ENCODE measurements around the gene PABPC3. TPM values are rescaled to one million over a fixed set of nuclear protein-coding genes. Genes with fewer than 3 reads are reported as not detected.

PABPC3 gene
- total and polyA plus RNA-seq, 2 of the 4 experiments (the other 2 are of a cell fraction): 0.15 to 0.18 TPM

GRCh38 chr13:25084096-25084495 is 11.8 kb upstream of the PABPC3 start:
- Histone ChIP-seq H3K27me3 (ENCODE audit: control insufficient read depth, insufficient read depth, low read length) (peaks cover 3% of the 10 kb centered on the region; the same call in 1 of the 2 replicates), H2BK5ac (ENCODE audit: low read depth, low read length, poor library complexity, severe bottlenecking) (no peak overlapping the region), H3K18ac (ENCODE audit: low read depth, low read length) (no peak overlapping the region), H3K4me2 (ENCODE audit: low read depth, low read length) (no peak overlapping the region), H4K5ac (ENCODE audit: low read depth, low read length) (no peak overlapping the region), H2AK9ac (replicated peaks; ENCODE audit: low read depth, low read length, poor library complexity) (no peak overlapping the region), H2BK15ac (ENCODE audit: low read depth, low read length) (no peak overlapping the region), H4K91ac (ENCODE audit: insufficient read depth, low read depth, low read length) (no peak overlapping the region), H3K4me3 (ENCODE audit: insufficient read depth, low read depth, low read length) (no peak overlapping the region), H3K56ac (ENCODE audit: extremely low read depth, insufficient read depth, low read length) (no peak overlapping the region), H3K79me1 (ENCODE audit: low read depth in 1 of 2, low read length in 2 of 2) (no peaks in the 10 kb centered on the region), H3K23ac (ENCODE audit: low read depth, low read length) (no peak overlapping the region), H3K4ac (ENCODE audit: low read depth, low read length) (no peak overlapping the region), H3K9ac (ENCODE audit: low read depth, low read length) (no peak overlapping the region), H3K27ac (ENCODE audit: insufficient read depth, low read length) (no peak overlapping the region), H2AK5ac (ENCODE audit: low read depth, low read length) (no peak overlapping the region), H2AFZ (replicated peaks; ENCODE audit: low read length, poor library complexity) (no peak overlapping the region), H3K9me3 (ENCODE audit: control insufficient read depth, insufficient read depth, low read length) (no peaks in the 10 kb centered on the region), H2BK20ac (ENCODE audit: low read depth, low read length) (no peak overlapping the region), H3K9me1 (ENCODE audit: insufficient read depth, low read length) (no peaks in the 10 kb centered on the region), H3K36me3 (ENCODE audit: control insufficient read depth, insufficient read depth, low read length) (no peaks in the 10 kb centered on the region), H4K8ac (ENCODE audit: low read depth in 2 of 2, low read length in 2 of 2) (no peak overlapping the region), H3K4me1 (ENCODE audit: control insufficient read depth, insufficient read depth, low read length) (no peaks in the 10 kb centered on the region), H4K20me1 (ENCODE audit: insufficient read depth, low read length) (no peaks in the 10 kb centered on the region), H2BK120ac (ENCODE audit: low read depth, low read length) (no peak overlapping the region), H3K14ac (replicated peaks; ENCODE audit: low read depth, low read length) (no peak overlapping the region)
- DNase-seq (no peak), ATAC-seq (ENCODE audit: low read depth) (no peak)
- in situ Hi-C loops (cut with MboI; ENCODE audit: low sequenced_read_pairs): loop anchor here (25.0 kb wide), 1 partner anchor 303 kb away; no protein-coding TSS in a partner anchor
- ChIA-PET POLR2A (ENCODE audit: unreplicated experiment) (no interaction called here), CTCF (interaction anchor here (1.1 to 1.3 kb wide), 2 partner anchors 23 to 30 kb away, joined by 3 to 4 read pairs; no protein-coding TSS in a partner anchor)
- TF ChIP-seq POLR2A (IDR thresholded peaks at IDR 0.05; ENCODE audit: low read depth, low read length): no peak
- no peak for TF ChIP-seq SMC3 (IDR thresholded peaks at IDR 0.05; ENCODE audit: low read depth, low read length)
- no peak for TF ChIP-seq FOS (IDR thresholded peaks at IDR 0.05; ENCODE audit: low read depth, low read length)
- no peak for TF ChIP-seq MAZ (IDR thresholded peaks at IDR 0.05; ENCODE audit: borderline replicate concordance, low read depth, low read length)
- no peak for TF ChIP-seq RAD21 (IDR thresholded peaks at IDR 0.05; ENCODE audit: low read length)
- TF ChIP-seq BHLHE40 (IDR thresholded peaks at IDR 0.05; ENCODE audit: low read depth, low read length): no peak
- no peak for TF ChIP-seq MXI1 (IDR thresholded peaks at IDR 0.05; ENCODE audit: borderline replicate concordance, low read depth, low read length)
- TF ChIP-seq ELK1 (IDR thresholded peaks at IDR 0.05; ENCODE audit: borderline replicate concordance, low read depth, low read length): no peak
- no peak for TF ChIP-seq USF2 (IDR thresholded peaks at IDR 0.05; ENCODE audit: low read depth, low read length)
- no peak for TF ChIP-seq CEBPB (IDR thresholded peaks at IDR 0.05; ENCODE audit: low read depth, low read length)
- TF ChIP-seq CTCF (conservative IDR thresholded peaks at IDR 0.05; ENCODE audit: low read depth, low read length): no peak
- no peak for TF ChIP-seq MAFK (IDR thresholded peaks at IDR 0.05; ENCODE audit: low read depth, low read length)
- TF ChIP-seq RCOR1 (IDR thresholded peaks at IDR 0.05; ENCODE audit: insufficient replicate concordance, low read length): no peak
- TF ChIP-seq CHD1 (IDR thresholded peaks at IDR 0.05; ENCODE audit: low read depth, low read length): no peak
- TF ChIP-seq RFX5 (IDR thresholded peaks at IDR 0.05; ENCODE audit: low read depth, low read length): no peak
- TF ChIP-seq NFE2L2 (IDR thresholded peaks at IDR 0.05; ENCODE audit: low read depth, low read length): no peak
- intact Hi-C loops (cut with micrococcal nuclease): loop anchor here (2.0 kb wide), 1 partner anchor 293 kb away; no protein-coding TSS in a partner anchor
- no TSS peak for BruUV-seq (replicated peaks)
- no CpG with 5 or more reads among the region's 1 CpG for WGBS, 2 experiments (ENCODE audit: extremely low coverage in 2 of 2, insufficient read length in 1 of 2)
- dilution Hi-C loops (cut with HindIII; ENCODE audit: low sequenced_read_pairs, unreplicated experiment): no loop called here

All from IMR-90 (cell line).